Measurements from ENCODE around the gene GPA33.
A peak's percentile ranks its signal among the peaks of the same experiment; 100 is the strongest.

GPA33 gene, protein sequence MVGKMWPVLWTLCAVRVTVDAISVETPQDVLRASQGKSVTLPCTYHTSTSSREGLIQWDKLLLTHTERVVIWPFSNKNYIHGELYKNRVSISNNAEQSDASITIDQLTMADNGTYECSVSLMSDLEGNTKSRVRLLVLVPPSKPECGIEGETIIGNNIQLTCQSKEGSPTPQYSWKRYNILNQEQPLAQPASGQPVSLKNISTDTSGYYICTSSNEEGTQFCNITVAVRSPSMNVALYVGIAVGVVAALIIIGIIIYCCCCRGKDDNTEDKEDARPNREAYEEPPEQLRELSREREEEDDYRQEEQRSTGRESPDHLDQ

DNA sequence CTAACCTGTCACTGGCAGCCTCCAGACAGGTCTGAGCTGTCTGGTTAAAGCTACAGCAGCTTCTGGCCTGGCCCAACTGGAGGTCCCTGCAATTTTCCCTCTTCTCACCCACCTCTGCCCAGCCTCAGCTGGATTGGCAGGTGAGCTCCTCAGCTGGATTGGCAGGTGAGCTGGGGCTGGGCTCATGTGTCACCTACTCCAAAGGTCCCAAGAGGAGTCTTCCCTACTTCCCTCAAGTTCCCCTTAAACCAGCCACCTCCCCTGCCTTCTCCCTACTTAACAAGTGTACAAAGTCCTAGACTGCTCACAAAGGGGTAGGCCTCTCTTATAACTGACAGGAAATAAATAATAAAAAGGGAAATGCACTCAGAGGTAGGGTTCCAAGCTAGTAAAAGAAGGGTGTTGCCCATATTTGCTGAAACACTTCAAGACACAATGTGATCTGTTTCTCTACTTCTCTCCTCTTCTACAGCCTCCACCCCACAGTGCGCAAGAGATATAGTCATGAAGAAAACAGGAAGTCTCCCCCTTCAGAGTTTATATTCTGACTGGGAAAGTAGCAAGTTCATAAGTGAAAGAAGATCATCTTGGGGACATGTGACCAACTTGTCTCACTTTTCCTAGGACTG is at the start of gene GPA33:
Gene GPA33 (minus strand): TSS at position 64 of the 629 bp plus-strand sequence. CDS start 90 bp downstream, outside the sequence.
- Mint-ChIP-seq H3K36me3 (ENCODE audit: low read depth) (no peaks in the 10 kb centered on the region), H3K4me1 (ENCODE audit: low read depth) (peaks cover 30% of the 10 kb centered on the region), H3K27ac (peak within 1 kb of the TSS; percentile 83), H3K9me3 (no peaks in the 10 kb centered on the region), H3K27me3 (no peaks in the 10 kb centered on the region), H3K4me3 (no peak within 1 kb of the TSS)
- intact Hi-C loops (cut with micrococcal nuclease): no loop called here

DNA sequence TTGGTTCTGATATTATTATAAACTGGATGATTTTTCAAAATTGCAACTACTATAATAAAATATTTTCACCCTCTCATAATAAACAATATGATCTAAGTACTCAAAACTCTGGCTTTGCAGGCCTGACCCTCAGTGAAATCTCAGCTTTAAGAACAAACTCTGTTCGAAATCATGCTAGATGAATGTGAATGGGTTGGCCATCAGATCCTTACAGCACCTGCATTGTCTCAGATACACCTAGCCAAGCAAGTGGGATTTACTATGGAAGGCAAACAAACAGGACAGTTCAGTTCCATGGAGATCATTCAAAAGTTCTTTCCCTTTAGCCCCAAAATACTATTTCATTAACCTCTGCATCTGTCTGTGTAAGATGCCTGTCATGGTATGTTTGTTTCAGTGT is 48.5 kb upstream of the GPA33 start:
- no peaks in the 10 kb centered on the region for H3K4me1 Mint-ChIP-seq (ENCODE audit: low read depth)
- no peaks in the 10 kb centered on the region for H3K36me3 Mint-ChIP-seq (ENCODE audit: low read depth)
- no peak overlapping the region for H3K4me3 Mint-ChIP-seq
- intact Hi-C loops (cut with micrococcal nuclease): no loop called here
- no peak overlapping the region for H3K27ac Mint-ChIP-seq
- peaks cover 9% of the 10 kb centered on the region for H3K27me3 Mint-ChIP-seq
- peaks cover 5% of the 10 kb centered on the region for H3K9me3 Mint-ChIP-seq

DNA sequence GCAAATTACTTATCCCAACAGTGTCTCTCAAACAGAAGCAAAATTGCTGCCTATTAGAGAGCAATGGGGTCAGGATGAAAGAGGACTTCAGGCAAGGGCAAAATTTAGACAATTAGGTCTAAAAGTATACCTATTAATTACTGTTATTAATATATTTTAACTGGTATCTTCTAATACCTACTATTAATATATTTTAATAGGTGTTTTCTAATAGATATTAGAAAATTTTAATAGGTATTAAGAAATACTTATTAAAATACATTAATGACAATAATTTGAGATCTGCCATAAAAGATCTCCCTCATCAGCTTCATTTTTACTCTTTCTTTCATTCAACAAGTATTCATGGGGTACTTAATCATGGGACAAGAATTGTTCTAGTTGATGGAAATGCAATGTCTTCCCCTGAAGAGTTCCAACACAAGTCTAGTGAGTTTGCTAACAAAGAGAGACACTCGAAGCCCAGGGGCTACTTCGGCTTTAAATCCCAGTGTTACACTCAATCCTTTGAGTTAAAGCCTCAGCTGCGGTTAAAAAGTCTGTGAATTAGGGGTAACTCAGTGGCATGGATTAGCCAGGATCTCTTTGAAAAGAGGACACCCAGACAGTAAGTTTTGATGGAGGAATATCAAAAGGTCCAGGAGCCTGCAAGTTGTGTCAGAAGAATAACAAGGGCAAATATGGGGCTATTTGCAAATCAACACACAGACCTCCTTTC is 47.8 kb upstream of the GPA33 start:
- Mint-ChIP-seq H3K4me1 (ENCODE audit: low read depth) (no peaks in the 10 kb centered on the region), H3K27me3 (peaks cover 9% of the 10 kb centered on the region)

DNA sequence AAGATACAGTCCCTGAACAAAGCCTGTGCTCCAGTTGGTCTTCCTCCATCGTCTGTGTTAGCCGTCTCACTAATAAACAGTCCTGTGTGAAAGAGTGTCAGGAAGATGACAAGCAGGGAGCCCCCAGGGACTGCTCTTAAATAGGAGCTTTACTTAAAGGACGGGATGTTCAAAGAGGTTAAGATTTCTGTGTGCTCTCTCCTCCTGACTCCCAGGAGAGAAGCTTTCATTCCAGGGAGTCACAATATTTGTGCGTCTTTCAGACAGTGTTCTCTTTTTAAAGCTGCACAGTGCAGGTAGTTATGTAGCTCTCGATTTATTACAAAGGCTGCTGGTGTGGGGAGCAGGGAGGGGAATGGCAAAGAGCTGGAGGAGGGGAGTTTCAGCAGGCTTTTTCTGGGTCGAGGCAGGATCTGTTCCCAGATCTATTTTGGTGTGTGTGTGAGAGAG is 47.2 kb upstream of the GPA33 start:
- Mint-ChIP-seq H3K27me3 (peaks cover 9% of the 10 kb centered on the region), H3K9me3 (no peaks in the 10 kb centered on the region), H3K4me3 (no peak overlapping the region), H3K27ac (no peak overlapping the region), H3K36me3 (ENCODE audit: low read depth) (no peaks in the 10 kb centered on the region), H3K4me1 (ENCODE audit: low read depth) (no peaks in the 10 kb centered on the region)
- intact Hi-C loops (cut with micrococcal nuclease): no loop called here

More for the DNA sequence above, 47.8 kb upstream of the GPA33 start:
- H3K4me3 Mint-ChIP-seq: no peak overlapping the region
- no peak overlapping the region for H3K27ac Mint-ChIP-seq
- H3K9me3 Mint-ChIP-seq: no peaks in the 10 kb centered on the region
- intact Hi-C loops (cut with micrococcal nuclease): no loop called here
- H3K36me3 Mint-ChIP-seq (ENCODE audit: low read depth): no peaks in the 10 kb centered on the region

DNA sequence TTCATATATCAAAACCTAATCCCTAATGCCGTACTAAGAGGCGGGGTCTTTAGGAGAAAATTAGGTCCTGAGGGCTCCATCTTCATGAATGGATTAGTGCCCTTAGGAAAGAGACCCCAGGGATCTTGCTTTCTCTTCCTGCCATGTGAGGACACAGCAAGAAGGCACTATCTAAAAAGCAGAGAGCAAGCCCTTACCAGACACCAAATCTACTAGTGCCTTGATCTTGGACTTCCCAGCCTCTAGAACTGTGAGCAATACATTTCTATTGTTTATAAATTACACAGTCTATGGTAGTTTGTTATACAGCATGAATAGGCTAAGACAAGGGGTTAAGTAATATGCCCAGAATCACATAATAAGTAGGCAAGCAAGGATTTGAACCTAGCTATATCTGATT is 46.6 kb upstream of the GPA33 start:
- H3K36me3 Mint-ChIP-seq (ENCODE audit: low read depth): no peaks in the 10 kb centered on the region
- H3K9me3 Mint-ChIP-seq: no peaks in the 10 kb centered on the region
- H3K27me3 Mint-ChIP-seq: peaks cover 11% of the 10 kb centered on the region
- H3K27ac Mint-ChIP-seq: no peak overlapping the region
- H3K4me3 Mint-ChIP-seq: no peak overlapping the region
- intact Hi-C loops (cut with micrococcal nuclease): no loop called here
- no peaks in the 10 kb centered on the region for H3K4me1 Mint-ChIP-seq (ENCODE audit: low read depth)

DNA sequence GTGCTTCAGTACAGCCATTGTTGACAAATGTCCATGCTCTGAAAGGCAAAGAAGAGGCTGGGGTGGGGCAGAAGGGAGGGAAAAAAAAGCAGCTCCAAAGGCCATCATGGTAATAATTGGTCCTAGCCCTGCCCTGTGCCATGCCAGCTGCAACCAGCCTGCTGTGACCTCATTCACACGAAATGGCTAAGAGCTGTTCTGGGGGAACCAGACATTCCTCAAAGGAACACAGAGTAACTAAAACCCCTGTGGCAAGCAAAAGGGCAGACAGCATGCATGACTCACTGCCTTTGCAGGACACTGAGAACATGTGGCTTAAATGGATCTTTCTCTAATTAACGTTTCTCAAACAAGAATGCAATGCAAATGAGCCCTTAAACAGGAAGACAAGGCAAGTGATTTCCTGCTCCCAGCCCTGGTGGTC is 46.0 kb upstream of the GPA33 start:
- Mint-ChIP-seq H3K27me3 (peaks cover 12% of the 10 kb centered on the region), H3K36me3 (ENCODE audit: low read depth) (no peaks in the 10 kb centered on the region), H3K4me1 (ENCODE audit: low read depth) (no peaks in the 10 kb centered on the region), H3K9me3 (no peaks in the 10 kb centered on the region), H3K27ac (no peak overlapping the region), H3K4me3 (no peak overlapping the region)
- intact Hi-C loops (cut with micrococcal nuclease): no loop called here

DNA sequence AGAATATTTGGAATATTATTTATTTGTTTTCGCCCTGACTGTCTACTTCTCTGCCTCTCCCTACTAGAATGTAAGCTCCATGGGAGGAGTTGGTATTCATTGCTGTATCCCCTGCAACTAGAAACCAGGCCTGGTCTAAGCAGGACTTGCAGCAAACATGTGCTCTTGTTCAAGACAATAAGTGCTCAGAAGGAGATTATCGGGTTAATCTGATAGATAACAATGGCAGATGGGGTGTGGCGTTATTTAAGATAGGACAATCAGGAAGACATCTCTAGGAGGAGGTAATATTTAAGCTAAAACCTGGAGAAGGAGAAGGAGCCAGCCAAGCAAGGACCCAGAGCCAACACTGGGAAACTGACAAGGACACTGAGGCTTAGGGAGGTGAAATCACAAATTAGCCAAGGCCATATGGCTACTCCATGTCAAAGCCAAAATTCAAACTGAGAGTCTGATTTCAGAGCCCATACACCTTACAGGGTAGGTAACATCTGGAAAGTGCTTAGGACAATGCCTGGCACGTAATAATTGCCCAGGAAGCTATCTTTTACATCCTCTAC is 45.2 kb upstream of the GPA33 start:
- no peak overlapping the region for H3K4me3 Mint-ChIP-seq
- peaks cover 12% of the 10 kb centered on the region for H3K27me3 Mint-ChIP-seq
- intact Hi-C loops (cut with micrococcal nuclease): no loop called here
- H3K36me3 Mint-ChIP-seq (ENCODE audit: low read depth): no peaks in the 10 kb centered on the region
- H3K27ac Mint-ChIP-seq: no peak overlapping the region
- H3K4me1 Mint-ChIP-seq (ENCODE audit: low read depth): no peaks in the 10 kb centered on the region
- no peaks in the 10 kb centered on the region for H3K9me3 Mint-ChIP-seq

DNA sequence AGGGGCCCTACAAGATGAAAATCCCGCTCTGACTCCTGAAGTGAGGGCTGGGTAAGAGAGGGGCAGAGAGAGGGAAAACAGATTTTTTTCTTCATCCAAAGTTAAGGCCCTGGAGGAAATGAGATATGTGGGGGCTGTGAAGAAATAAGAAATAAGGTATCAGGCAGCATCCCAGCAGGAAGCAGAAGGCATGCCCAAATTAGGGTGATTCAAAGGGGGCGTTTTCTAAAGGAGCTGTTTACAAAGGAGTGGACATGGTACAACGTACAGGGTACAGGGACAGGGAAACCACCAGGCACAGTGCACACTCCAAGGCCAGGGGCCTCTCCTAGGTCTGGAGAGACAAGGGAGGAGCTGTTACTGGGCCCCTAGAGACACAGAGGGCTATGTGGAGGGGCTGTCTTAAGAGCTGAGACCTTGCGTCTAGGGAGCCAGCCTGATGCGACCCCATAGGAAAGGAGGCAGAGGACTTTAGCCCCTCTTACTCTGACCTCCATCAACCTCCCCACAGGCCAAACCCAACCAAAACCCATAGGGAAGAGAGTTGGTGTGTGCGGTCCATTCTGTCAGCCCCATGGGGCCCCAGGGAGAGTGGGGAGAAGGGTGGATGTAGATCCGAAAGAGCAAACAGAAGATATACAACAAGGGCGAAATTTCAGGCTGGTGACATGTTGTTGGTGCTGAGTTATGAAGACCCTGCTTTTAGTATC is 42.3 kb upstream of the GPA33 start:
- Mint-ChIP-seq H3K4me1 (ENCODE audit: low read depth) (peaks cover 6% of the 10 kb centered on the region), H3K27ac (no peak overlapping the region), H3K36me3 (ENCODE audit: low read depth) (no peaks in the 10 kb centered on the region), H3K9me3 (no peaks in the 10 kb centered on the region), H3K27me3 (peaks cover 14% of the 10 kb centered on the region), H3K4me3 (no peak overlapping the region)
- intact Hi-C loops (cut with micrococcal nuclease): no loop called here

DNA sequence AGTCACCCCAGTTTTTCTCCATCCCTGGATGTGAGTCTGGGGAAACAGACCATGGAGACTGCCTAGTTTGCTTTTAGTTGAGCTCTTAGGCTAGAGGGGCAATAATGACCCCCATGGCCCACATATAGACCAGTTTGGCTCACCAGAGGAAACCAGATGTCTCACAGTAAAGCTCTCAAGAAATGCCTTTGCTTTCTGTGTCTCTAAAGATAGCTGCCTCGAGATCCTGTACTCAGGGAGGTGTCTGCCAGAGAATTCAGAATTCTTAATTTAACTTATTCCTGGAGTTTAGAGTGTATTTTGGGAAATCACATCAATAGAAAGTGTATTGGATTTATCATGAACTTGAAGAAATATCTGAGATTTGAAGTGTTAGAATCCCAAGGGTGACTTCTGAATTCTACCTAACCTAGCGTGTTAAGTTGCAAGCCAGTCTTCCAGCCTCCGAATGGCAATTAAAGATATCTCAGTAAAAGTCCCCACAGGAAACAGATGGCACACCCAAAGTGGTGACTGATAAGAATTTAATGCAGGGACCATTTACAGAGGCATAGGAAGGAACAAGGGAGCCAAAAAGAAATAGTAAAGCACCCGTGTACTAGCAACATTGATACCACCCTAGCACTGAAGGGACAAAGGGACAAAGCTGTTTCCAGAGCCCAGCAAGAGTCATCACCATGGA is 40.8 kb upstream of the GPA33 start:
- Mint-ChIP-seq H3K27ac (no peak overlapping the region), H3K4me1 (ENCODE audit: low read depth) (peaks cover 6% of the 10 kb centered on the region), H3K36me3 (ENCODE audit: low read depth) (no peaks in the 10 kb centered on the region), H3K4me3 (no peak overlapping the region), H3K27me3 (peaks cover 13% of the 10 kb centered on the region), H3K9me3 (no peaks in the 10 kb centered on the region)
- intact Hi-C loops (cut with micrococcal nuclease): no loop called here

DNA sequence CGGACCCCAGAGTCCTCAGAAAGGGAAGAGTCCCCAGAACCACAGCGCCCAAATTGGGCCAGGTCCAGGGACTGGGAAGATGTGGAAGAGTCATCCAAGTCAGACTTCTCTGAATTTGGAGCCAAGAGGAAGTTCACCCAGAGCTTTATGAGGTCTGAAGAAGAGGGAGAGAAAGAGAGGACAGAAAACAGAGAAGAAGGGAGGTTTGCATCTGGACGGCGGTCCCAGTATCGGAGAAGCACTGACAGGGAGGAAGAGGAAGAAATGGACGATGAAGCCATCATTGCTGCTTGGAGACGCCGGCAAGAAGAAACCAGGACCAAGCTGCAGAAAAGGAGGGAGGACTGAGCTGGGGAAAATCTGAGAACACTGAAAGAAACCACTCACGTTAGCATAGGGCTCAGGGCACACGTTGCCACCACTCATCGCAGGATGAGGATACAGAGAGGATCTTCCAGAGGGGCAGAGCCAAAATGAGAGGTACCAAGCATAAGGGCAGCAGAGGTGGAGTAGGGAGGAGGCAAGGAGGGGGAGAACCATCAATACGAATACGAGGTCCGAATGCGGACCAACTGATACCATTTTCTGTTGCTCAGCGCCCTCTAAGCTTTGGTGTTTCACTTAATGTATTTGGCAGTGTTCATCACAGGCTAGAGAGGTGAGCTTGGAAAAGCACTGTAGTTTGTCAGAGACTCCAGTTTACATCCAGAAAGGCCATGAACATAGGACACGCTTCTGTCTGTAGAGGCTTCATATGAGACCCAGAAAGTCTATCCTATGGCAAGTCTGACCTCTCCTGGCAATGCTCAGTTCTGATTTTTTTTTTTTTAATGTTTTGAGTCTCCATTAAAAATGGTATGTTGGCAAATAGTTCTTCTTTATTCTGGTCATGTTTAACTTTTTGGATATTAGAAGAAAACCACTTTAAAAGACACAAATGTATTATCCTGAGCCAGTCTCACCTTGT is 38.4 kb upstream of the GPA33 start:
- H3K9me3 Mint-ChIP-seq: no peaks in the 10 kb centered on the region
- H3K4me1 Mint-ChIP-seq (ENCODE audit: low read depth): peaks cover 6% of the 10 kb centered on the region
- no peaks in the 10 kb centered on the region for H3K36me3 Mint-ChIP-seq (ENCODE audit: low read depth)
- H3K4me3 Mint-ChIP-seq: no peak overlapping the region
- no peak overlapping the region for H3K27ac Mint-ChIP-seq
- peaks cover 11% of the 10 kb centered on the region for H3K27me3 Mint-ChIP-seq
- intact Hi-C loops (cut with micrococcal nuclease): no loop called here

DNA sequence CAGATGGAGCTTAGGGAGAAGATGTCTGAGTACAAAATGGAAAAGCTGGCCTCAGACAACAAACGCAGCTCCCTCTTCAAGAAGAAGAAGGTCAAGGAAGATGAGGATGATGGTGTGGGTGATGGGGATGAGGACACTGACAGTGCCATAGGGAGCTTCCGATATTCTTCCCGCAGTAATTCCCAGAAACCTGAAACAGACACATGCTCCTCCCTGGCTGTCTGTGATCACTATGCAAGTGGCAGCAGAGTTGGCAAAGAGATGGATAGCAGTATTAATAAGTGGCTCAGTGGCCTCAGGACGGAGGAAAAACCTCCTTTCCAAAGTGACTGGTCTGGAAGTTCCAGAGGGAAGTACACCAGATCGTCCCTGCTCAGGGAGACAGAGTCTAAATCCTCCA is 37.5 kb upstream of the GPA33 start:
- Mint-ChIP-seq H3K36me3 (ENCODE audit: low read depth) (no peaks in the 10 kb centered on the region), H3K4me1 (ENCODE audit: low read depth) (peaks cover 6% of the 10 kb centered on the region), H3K9me3 (no peaks in the 10 kb centered on the region), H3K4me3 (no peak overlapping the region), H3K27me3 (peaks cover 11% of the 10 kb centered on the region), H3K27ac (no peak overlapping the region)
- intact Hi-C loops (cut with micrococcal nuclease): no loop called here

DNA sequence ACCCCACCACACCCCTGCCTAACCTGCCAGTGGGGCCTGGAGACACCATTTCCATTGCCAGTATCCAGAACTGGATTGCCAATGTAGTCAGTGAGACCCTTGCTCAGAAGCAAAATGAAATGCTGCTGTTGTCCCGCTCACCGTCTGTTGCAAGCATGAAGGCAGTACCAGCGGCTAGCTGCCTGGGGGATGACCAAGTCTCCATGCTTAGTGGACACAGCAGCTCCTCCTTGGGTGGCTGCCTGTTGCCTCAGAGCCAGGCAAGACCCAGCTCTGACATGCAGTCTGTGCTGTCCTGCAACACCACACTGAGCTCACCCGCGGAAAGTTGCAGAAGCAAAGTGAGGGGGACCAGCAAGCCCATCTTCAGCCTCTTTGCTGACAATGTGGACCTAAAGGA is 37.1 kb upstream of the GPA33 start:
- no peak overlapping the region for H3K4me3 Mint-ChIP-seq
- intact Hi-C loops (cut with micrococcal nuclease): no loop called here
- H3K36me3 Mint-ChIP-seq (ENCODE audit: low read depth): no peaks in the 10 kb centered on the region
- H3K9me3 Mint-ChIP-seq: no peaks in the 10 kb centered on the region
- peaks cover 10% of the 10 kb centered on the region for H3K27me3 Mint-ChIP-seq
- no peak overlapping the region for H3K27ac Mint-ChIP-seq
- peaks cover 6% of the 10 kb centered on the region for H3K4me1 Mint-ChIP-seq (ENCODE audit: low read depth)
